Fibroblast of the aortic adventitia (primary cell): Measurements from ENCODE around the gene PCSK2. TPM values are rescaled to one million over a fixed set of nuclear protein-coding genes. Genes with fewer than 3 reads are reported as not detected.

ENCODE experiments used
- DNase-seq: peaks from one replicate; pipeline ENCODE4 v3.0.0-alpha.2; 2010; ENCODE audit warnings: low read depth
- H3K4me3 ChIP-seq: 2 replicates; pipeline ENCODE4 v1.5.1; 2011; ENCODE audit warnings: low read depth, mild to moderate bottlenecking, control low read depth, low read length, moderate library complexity
- CTCF ChIP-seq: IDR thresholded peaks from 2 replicates; pipeline ENCODE4 v1.5.1; 2011; ENCODE audit warnings: mild to moderate bottlenecking, low read length, control low read depth, inconsistent platforms; ENCODE audit not compliant: insufficient read depth
- total RNA-seq: library from RNA; depleted of rRNA; stranded (reverse); fragments of >200 nt; gene quantifications from 2 replicates; pipeline ENCODE4 v1.2.3, GENCODE V29; 2012; ENCODE audit warnings: low replicate concordance

PCSK2 gene
- total RNA-seq, 1 donor: not detected

GRCh38 chr20:17287503-17287902, 60.7 kb downstream of the PCSK2 start:
- TF ChIP-seq CTCF: no peak
- H3K4me3 ChIP-seq: no peak overlapping the region
- no peak for DNase-seq

GRCh38 chr20:17287998-17288397, 61.2 kb downstream of the PCSK2 start:
- no peak overlapping the region for H3K4me3 ChIP-seq
- no peak for DNase-seq
- TF ChIP-seq CTCF: no peak

GRCh38 chr20:17295151-17295726, 68.4 kb downstream of the PCSK2 start:
- no peak for DNase-seq
- TF ChIP-seq CTCF: no peak
- no peak overlapping the region for H3K4me3 ChIP-seq

- no peak for DNase-seq
- no peak overlapping the region for H3K4me3 ChIP-seq
- no peak for TF ChIP-seq CTCF
Observed at GRCh38 chr20:17295991-17296390, 69.2 kb downstream of the PCSK2 start.

- H3K4me3 ChIP-seq: no peak overlapping the region
- no peak for TF ChIP-seq CTCF
- DNase-seq: no peak
Observed at GRCh38 chr20:17298171-17298570, 71.3 kb downstream of the PCSK2 start.

GRCh38 chr20:17298751-17299150, 71.9 kb downstream of the PCSK2 start:
- H3K4me3 ChIP-seq: no peak overlapping the region
- no peak for DNase-seq
- no peak for TF ChIP-seq CTCF

- DNase-seq: no peak
- TF ChIP-seq CTCF: no peak
- H3K4me3 ChIP-seq: no peak overlapping the region
Observed at GRCh38 chr20:17300113-17300512, 73.3 kb downstream of the PCSK2 start.
